HG03558 (cell line): ENCODE measurements around the gene ROR1.
"Not testable (repeated sequence)": the region's sequence is repeated elsewhere in the genome, so short reads cannot be mapped to it uniquely, and the experiment has no call there.

Source experiments
- ATAC-seq: cut with Tn5 transposase; IDR thresholded peaks from one replicate; pipeline ENCODE4 v1.9.1; 2021; ENCODE audit warnings: moderate number of reproducible peaks; ENCODE audit not compliant: unreplicated experiment; ENCODE audit errors: extremely low read depth

ROR1 gene

DNA sequence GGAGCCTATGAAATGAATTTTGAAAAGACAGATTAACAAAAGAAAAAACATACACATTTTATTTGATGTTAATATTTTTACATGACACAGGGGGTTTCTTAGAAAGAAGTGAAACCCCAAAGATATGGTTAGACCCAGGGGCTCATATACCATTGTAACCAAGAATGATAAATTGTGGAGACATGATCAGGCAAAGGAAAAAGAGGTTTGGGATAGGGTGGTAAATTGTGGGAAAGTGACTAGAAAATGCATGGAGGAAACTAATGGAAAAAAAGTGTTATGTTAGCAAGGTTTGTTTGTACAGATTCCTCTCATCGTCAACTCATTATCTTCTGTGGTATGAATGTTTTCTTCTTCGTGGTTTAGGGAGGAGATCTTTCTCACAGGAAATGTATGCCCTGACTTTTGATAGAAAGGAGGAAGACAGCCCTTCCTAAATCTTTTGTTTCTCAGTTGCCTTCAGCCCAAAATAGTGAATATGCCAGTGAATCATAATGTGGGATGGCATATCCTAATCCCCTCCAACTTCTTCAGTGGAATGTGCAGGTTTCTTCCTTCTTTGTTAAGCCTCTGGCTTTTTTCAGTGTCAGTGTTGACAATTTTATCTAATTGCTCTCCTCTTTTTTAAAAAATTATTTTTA is 289.2 kb downstream of the ROR1 start:
- ATAC-seq, result no peak

DNA sequence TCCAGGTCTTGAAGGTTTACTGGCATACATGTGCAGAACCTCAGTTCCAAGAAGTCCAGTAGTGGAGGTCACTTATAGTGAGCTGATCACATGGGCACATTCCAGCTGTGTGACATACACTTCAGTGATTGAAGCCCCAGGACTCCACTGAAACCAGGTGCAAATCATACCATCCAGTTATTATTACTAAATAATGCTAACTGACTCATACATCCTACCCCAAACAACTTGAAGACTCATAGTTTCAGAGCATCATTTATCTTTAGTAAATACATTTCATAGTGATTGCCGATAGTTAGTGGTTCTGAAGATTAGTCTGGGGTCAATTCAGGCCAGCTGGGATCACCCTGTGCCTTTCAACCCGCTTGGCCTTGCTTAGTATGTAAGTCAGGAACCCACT is 291.8 kb downstream of the ROR1 start:
- ATAC-seq, result no peak

DNA sequence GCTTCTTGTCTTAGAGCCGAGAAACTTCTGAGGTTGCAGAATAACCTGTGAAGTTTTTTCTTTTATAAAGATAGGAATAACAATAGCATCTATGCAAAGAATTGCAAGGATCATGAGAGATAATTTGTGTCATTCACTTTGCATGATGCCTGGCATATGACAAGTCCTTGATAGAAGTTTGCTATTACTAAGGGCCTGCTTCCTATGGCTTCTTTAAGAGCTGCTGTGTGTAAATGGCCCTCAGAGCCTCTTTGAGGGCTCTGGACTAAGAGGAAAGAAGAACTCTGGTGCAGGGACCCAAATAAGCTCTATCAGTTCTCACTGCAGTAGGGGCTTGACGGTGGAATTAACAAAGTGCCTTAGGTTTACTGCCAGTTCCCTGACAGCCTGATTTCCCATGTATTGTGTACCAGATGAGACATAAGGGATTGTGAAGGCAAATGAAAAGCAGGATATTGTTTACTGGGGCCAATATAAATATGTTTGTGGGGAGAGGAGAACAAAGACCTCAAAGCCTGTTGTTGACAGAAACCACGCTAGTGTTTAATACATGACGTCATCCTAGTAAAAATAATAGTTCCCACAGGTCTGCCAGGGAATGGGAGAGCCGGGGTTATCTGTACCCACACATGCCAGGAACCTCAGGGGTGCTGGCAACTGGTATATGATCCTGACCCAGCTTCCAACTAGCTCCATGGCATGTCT is 298.4 kb downstream of the ROR1 start:
- no peak for ATAC-seq

DNA sequence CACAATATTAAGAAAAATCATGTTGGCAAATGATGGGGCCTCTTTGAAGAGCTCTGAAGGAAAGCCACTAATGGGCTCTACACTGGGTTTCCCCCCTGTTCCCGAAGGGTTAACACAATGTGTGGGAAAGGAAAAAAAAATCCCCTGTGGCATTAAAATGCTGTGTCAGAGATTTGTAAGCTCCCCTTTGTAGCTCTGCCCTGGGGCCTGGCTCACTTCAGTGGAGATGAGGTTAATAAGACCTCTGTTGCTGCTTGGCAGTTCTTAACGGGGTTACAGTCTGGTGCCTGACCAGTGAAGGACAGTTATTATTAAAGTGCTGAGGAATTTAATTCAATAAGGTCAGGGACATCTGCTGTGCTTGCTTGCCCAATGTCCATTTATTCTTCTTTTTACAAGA is 299.9 kb downstream of the ROR1 start:
- ATAC-seq, result no peak

DNA sequence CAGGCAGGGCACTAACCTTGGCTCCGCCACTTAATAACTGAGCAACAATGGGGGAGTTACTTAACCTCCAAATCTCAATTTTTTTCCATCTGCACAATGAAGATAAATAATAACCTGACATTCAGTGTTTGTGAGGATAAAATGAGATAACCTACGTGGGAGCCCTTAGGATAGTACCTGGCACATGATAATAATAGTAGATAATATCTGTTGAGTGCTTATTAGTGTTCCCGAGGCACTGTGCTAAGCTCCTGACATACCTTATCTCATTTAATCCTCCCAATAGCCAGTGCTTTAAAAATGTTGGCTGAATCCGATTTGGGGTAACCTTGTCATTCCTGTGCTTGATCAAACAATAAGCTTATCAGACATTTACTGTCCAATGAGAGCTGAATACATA is 300.9 kb downstream of the ROR1 start:
- no peak for ATAC-seq

DNA sequence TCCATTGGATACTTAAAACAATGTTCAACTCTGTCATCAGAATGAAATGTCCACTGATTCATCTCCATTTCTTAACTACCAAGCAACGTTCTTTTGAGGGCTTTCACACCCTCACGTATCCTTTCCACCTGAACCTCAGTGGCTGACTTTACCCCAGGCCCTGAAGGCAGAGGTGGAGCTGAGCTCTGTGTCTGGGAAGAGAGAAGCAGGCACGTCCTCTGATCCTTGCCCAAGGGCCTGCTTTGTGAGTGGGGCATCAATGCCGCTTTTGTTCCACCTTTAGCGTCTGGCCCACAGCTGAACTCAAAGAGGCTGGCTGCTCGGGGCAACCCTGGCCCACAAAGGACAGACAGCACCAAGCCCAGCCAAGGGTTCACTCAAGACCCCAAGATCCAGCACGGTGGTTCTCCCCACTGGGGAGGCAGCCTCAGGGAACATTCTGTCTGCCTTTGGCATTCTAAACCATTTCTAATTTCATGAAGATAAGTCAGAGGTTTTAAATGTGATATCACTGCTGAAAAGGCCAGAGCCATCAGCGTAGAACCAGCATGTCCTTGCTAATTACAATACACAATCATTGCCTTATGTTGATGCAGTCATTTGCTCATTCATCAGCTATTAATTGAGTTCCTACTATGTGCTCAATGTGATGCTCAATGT is 303.6 kb downstream of the ROR1 start:
- no peak for ATAC-seq

DNA sequence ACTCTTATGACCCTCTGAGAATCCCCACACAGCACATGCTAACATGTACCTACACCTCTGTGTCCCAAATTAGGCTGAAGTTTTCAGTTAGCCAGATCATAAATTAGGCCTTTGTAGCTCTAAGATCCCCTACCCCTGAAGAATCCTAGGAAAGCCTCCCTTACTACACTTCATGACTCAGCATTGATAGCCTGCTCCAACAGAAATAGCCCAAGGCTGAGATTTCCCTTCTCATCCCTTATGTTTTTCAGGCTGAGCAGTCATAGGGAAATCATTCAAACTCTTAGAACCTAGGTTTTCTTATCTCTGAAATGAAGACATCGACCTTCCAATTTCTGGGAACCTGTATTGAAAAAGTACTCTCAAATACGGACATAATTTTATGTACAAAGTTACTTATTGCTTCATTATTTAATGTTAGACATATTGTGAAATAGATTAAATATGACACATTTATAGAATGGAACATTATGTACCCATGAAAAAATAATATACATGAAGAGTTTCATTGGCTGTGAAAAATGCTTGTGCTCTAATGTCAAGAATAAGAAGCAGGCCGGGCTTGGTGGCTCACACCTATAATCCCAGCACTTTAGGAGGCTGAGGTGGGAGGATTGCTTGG is 307.2 kb downstream of the ROR1 start:
- no peak for ATAC-seq

DNA sequence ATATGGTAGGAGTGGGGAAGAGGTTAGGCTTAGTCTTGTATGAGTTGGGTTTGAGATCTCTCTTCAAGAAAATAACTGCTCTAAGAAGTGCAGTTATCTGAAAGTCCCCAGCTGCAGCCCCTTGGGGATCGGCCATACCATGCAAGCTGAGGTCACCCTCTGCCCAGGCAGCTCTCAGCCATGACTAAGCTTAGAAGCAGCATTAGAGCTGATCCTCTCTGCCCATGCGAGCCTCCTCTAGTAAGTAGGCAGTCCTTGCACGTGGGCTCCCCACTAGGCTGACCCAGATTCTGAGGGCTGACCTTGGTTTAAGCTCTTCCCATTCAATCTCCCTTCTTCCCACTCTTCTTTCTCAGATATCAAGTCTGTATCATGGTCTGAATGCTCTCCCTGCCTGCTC is 308.6 kb downstream of the ROR1 start:
- no peak for ATAC-seq

DNA sequence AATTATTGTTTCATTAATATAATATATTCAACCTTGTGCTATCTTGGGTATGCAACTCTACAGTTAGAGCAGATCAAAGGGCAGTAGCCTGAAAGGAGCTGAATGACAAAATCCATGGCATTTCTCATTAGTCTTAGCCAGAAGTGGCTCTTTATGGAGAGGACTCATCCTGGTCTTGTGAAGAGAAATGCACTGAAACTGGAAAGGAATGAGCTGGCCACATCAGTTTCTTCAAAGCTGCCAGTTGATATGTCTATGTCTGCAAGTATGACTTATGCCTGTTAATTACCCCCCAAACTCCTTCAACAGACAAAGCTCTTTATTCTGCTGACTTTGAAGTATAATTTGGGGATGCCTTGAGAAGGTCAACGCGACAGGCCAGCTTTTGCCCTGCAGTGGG is 310.6 kb downstream of the ROR1 start:
- no peak for ATAC-seq

DNA sequence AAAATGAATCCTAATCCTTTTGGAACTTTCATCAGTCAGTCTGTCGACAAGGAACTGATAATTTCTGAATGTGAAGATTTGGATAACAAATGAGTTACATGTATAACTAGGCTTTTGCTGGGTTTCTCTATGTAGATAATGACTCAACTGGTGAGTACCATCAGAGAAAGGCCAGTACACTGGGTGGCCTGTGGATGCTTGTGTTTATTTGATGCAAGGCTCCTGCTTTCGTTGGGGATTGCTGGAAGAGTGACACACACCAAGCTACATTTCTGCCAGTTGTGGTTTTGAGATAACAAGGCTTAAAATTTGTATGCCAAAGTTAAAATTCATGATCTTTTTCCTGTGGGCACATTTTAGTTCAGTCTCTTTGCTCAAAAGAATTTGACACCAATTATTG is 314.0 kb downstream of the ROR1 start:
- ATAC-seq, result no peak

DNA sequence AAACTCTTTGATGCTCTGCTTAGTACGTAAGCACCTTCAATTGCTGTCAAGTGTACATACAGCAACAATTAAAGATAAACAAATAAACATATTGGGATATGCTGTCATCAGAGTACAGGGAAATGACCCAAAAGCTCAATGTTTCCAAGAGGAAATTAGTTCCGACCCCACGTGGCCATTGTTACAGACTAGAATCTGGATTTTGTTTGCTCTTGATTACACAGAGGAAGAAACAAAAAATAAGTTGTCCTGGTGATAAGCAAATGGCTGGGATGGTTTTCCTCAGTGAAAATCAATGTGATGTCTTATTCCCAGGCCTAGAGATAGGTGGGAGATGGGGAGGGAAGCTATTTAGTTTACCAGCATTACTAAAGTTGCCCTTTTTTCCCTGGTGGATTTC is 316.6 kb downstream of the ROR1 start:
- ATAC-seq, result no peak

DNA sequence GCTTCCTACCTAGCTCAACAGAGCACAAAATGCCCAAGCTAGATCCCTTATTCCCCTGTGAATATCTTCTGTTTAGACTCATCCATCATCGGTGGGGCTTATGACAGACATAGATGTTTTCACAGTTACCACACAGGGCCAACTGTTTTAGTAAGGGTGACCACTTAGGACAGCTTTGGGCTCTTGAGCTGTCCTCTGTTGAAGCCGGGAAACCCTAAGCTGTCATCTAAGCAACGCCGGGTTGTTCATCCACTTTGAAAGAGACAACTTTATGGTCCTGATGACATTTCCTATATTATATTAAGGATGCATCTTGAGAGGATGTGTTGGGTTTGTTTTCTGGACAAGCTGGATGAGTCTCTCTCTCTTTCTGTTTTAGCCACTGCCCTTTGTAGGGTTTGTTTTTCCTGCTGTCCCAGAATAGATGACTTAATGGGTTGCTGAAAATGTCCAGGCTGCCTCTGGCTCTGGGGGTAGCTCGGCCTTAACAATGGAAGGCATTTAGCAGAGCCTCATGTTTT is 319.1 kb downstream of the ROR1 start:
- no peak for ATAC-seq

DNA sequence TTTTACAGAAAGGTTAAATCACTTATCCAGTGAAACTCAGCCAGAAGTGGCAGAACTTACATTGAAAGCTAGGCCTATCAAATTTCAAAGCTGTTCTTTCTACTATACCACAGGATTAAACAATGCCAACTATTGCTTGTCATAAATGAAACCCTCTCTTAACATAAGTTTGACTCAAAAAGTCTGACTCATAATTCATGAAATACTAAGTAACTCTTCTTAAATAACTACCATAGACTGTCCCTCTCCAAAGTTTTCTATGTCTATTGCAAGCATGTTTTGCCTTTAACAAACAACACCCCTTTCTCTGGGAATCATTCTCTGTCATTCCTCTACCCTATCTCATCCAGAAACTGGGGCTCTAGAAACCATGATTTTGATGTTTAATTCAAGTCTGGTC is 320.1 kb downstream of the ROR1 start:
- ATAC-seq, result no peak

DNA sequence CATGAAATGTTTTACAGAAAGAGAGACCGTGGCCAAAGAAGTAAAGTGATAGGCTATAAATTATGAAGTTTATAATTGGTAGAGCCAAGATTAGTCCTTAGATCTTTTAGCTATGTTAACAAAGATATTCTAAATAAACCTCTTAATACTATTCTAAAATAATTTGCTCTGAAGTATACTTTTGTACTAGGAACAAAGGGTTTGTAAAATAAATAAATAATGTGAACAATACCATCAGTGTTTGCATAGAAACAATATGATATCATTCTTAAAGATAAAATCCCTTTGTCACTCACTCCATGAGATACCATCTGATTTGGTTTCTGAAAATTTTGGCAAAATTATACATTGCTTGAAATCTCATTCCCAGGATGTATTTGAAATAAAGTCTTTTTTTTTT is 322.0 kb downstream of the ROR1 start:
- no peak for ATAC-seq

DNA sequence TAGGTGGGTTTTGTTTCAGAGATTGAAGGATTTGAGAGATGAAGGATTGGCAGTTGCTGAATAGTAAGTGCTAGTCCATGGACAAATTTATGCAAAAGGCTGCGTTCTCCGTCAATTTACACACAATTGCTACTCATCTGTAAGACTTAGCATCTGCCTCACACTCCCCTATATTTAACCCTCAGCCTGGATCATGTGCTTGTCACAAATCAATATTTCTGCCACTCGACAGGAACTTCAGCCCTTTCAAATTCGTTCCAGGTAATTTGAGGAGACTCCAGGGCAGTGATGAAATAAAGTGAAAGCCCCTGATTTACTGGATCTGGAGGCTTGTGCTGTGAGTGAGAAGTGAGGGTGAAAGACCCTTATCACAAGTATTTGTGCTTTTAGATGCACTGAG is 324.0 kb downstream of the ROR1 start:
- ATAC-seq, result no peak

DNA sequence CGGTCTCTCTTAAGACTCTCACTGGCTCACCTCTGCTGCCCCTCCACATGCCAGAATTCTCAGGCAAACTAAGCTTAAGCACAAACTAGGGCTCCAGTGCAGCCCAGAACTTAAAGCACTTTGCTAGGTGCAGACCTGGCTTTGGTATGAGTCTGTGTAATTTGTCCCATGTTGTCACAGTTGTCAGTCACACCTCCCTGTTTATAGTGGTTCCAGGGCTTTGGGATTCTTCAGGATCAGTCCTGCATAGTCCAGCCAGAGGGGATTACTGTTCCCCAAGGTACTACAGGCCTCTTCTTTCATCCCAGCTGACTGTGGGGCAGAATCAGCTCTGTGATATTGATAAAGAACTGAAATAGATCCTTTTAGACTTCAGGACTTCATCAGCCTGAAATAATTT is 324.6 kb downstream of the ROR1 start:
- no peak for ATAC-seq

DNA sequence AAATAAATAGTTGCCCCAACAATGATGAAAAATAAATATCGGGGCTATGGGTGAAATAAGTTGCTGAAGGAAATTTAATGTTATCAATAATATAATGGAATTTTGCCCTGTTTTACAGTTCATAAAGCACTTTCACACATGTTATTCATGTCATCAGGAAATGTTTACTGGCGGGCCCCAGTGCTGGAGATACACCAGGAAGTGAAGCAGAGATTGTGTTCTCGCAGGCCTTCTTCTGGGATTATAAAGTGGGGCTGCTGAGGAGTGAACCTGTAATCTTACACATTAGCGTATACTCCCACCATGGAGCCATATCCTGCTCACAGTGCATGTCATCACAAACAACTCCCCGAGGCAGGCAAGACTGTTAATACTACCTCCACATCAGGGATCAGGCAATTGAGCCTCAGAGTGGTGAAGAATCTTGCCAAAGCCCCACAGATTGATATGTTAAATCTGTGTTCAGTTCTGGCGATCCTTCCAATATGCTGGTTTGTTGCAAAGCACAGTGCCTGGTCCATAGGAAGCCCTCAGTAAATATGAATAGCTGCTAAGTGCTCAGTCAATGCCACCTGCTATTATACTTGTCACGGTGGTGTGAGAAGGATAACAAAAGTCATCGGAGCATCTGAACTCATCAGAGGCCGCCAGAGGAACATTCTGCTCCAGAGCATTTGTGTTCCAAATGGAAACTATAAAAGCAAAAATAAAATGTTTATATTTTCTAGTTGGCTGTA is 325.2 kb downstream of the ROR1 start:
- no peak for ATAC-seq

DNA sequence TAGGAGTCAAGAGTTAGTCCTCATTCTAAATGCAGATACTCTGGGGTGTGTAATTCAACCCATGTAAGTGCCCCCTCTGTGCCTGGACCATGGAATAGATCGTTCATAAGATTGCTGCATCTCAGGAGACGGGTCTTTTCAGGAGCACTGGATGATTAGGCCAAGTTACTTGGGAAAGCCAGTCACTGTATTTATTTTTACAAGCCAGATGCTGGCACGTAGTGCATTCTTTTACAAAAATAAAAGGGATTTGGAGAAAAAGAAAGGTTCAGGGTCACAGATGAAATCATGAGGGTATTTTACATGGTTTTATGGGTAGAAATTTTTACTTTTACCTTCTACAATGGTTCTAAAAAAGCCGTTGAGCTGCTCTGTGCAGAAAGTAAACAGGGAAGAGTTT is 327.0 kb downstream of the ROR1 start:
- no peak for ATAC-seq

DNA sequence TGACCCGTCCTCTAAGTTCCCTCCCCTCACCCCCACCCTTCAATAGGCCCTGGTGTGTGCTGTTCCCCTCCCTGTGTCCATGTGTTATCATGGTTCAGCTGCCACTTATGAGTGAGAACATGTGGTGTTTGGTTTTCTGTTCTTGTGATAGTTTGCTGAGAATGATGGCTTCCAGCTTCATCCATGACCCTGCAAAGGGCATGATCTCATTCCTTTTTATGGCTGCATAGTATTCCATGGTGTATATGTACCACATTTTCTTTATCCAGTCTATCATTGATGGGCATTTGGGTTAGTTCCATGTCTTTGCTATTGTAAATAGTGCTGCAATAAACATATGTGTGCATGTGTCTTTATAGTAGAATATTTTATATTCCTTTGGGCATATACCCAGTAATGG is 330.8 kb downstream of the ROR1 start:
- not testable (repeated sequence) for ATAC-seq

DNA sequence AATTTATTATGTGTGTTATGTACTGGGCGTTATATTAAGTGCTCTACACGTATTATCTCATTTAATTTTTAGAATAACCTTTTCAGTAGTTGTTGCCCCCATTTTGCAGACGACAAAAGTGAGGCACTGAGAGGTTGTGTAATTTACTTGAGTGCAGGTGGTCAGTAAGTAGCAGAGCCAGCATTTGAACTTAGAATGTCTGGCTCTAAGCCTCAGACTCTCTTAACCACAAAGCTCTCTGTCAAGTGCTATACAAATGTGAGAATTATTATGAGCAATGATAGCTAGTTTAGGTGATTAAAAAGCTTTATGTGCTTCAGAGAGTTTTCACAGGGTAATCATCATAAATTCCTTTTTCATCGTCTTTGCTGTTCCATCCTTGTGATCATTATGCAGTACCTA is 333.3 kb downstream of the ROR1 start:
- no peak for ATAC-seq
